BLaER1 treated with 17β-estradiol and CSF1 and Interleukin-3, amounts not matched to agents 10 nM and 100 nM (cell line): Measurements from ENCODE around the gene DMBX1.

ENCODE experiments used
- H3K27ac ChIP-seq, 11 experiments: shearing (Covaris generic); formaldehyde crosslinking; 2 replicates each; pipeline ENCODE4 v1.8.1; 2022
- H3K27me3 ChIP-seq, 11 experiments: shearing (Covaris generic); formaldehyde crosslinking; 2 replicates each; pipeline ENCODE4 v1.8.1; 2022
- H3K36me3 ChIP-seq, 11 experiments: shearing (Covaris generic); formaldehyde crosslinking; 2 replicates each; pipeline ENCODE4 v1.8.1; 2022
- H3K4me1 ChIP-seq, 10 experiments: shearing (Covaris generic); formaldehyde crosslinking; 2 replicates each; pipeline ENCODE4 v1.8.1; 2022
- H3K4me2 ChIP-seq, 11 experiments: shearing (Covaris generic); formaldehyde crosslinking; 2 replicates each; pipeline ENCODE4 v1.8.1; 2022
- H3K4me3 ChIP-seq, 10 experiments: shearing (Covaris generic); formaldehyde crosslinking; 2 replicates each; pipeline ENCODE4 v1.8.1; 2022
- H3K9ac ChIP-seq, 11 experiments: shearing (Covaris generic); formaldehyde crosslinking; 2 replicates each; pipeline ENCODE4 v1.8.1; 2022
- H3K9me3 ChIP-seq, 11 experiments: shearing (Covaris generic); formaldehyde crosslinking; replicated peaks in 1 of 11; 2 replicates each; pipeline ENCODE4 v1.8.1; 2022
- H4K20me1 ChIP-seq, 11 experiments: shearing (Covaris generic); formaldehyde crosslinking; 2 replicates each; pipeline ENCODE4 v1.8.1; 2022
- Cebpa-rat ChIP-seq, 11 experiments: shearing (Covaris generic); IDR thresholded peaks; 2 replicates each; pipeline ENCODE4 v1.8.1; 2022

Gene DMBX1

GRCh38 chr1:46490656-46491442 lies 1.2 kb downstream of the DMBX1 start:
- TF ChIP-seq Cebpa-rat (IDR thresholded peaks at IDR 0.05) = no peak
- Histone ChIP-seq H3K4me2 (0 out of 22 replicates have a peak overlapping the region, but pooled peaks of 2 of the 11 experiments have one; percentile 78 to 86), H3K9ac (no peak overlapping the region), H3K4me3 (no peak overlapping the region), H3K36me3 (no peaks in the 10 kb centered on the region), H3K9me3 (no peaks in the 10 kb centered on the region), H3K4me1 (peaks cover 0 to 13% (median 7%) of the 10 kb centered on the region in 10 experiments; a peak in 8 of 20 replicates), H3K27me3 (peaks cover 94 to 100% (median 100%) of the 10 kb centered on the region in 11 experiments), H4K20me1 (peaks cover 0 to 81% (median 51%) of the 10 kb centered on the region in 11 experiments; a peak in 18 of 22 replicates), H3K27ac (no peak overlapping the region)

GRCh38 chr1:46491443-46492268 lies 2.0 kb downstream of the DMBX1 start:
- Histone ChIP-seq H3K9me3 (no peaks in the 10 kb centered on the region), H3K9ac (no peak overlapping the region), H3K27me3 (peaks cover 86 to 100% (median 97%) of the 10 kb centered on the region in 11 experiments), H3K27ac (no peak overlapping the region), H3K36me3 (no peaks in the 10 kb centered on the region), H3K4me1 (peaks cover 0 to 13% (median 7%) of the 10 kb centered on the region in 10 experiments; a peak in 8 of 20 replicates), H4K20me1 (peaks cover 0 to 76% (median 48%) of the 10 kb centered on the region in 11 experiments; a peak in 18 of 22 replicates), H3K4me2 (no peak overlapping the region), H3K4me3 (no peak overlapping the region)
- TF ChIP-seq Cebpa-rat (IDR thresholded peaks at IDR 0.05) = no peak

GRCh38 chr1:46492269-46492853 lies 2.7 kb downstream of the DMBX1 start:
- TF ChIP-seq Cebpa-rat (IDR thresholded peaks at IDR 0.05) = no peak
- Histone ChIP-seq H3K27me3 (peaks cover 79 to 96% (median 90%) of the 10 kb centered on the region in 11 experiments), H3K9ac (no peak overlapping the region), H4K20me1 (peaks cover 0 to 69% (median 41%) of the 10 kb centered on the region in 11 experiments; a peak in 18 of 22 replicates), H3K27ac (no peak overlapping the region), H3K4me3 (no peak overlapping the region), H3K9me3 (no peaks in the 10 kb centered on the region), H3K4me2 (no peak overlapping the region), H3K36me3 (no peaks in the 10 kb centered on the region), H3K4me1 (peaks cover 0 to 13% (median 7%) of the 10 kb centered on the region in 10 experiments; a peak in 8 of 20 replicates)

- Histone ChIP-seq H3K36me3 (no peaks in the 10 kb centered on the region), H3K9ac (no peak overlapping the region), H3K27me3 (peaks cover 74 to 94% (median 85%) of the 10 kb centered on the region in 11 experiments), H3K27ac (no peak overlapping the region), H3K4me1 (peaks cover 0 to 13% (median 7%) of the 10 kb centered on the region in 10 experiments; a peak in 8 of 20 replicates), H4K20me1 (peaks cover 0 to 66% (median 39%) of the 10 kb centered on the region in 11 experiments; a peak in 18 of 22 replicates), H3K4me3 (no peak overlapping the region), H3K9me3 (no peaks in the 10 kb centered on the region), H3K4me2 (no peak overlapping the region)
- TF ChIP-seq Cebpa-rat (IDR thresholded peaks at IDR 0.05) = no peak
Measured at GRCh38 chr1:46492871-46493270, 3.2 kb downstream of the DMBX1 start.

GRCh38 chr1:46493316-46494032 lies 3.8 kb downstream of the DMBX1 start:
- Histone ChIP-seq H3K27me3 (peaks cover 68 to 88% (median 79%) of the 10 kb centered on the region in 11 experiments), H3K27ac (no peak overlapping the region), H3K36me3 (no peaks in the 10 kb centered on the region), H3K4me2 (no peak overlapping the region), H3K4me1 (peaks cover 0 to 13% (median 7%) of the 10 kb centered on the region in 10 experiments; a peak in 8 of 20 replicates), H3K9ac (no peak overlapping the region), H3K9me3 (no peaks in the 10 kb centered on the region), H4K20me1 (peaks cover 0 to 69% (median 38%) of the 10 kb centered on the region in 11 experiments; a peak in 18 of 22 replicates), H3K4me3 (no peak overlapping the region)
- no peak for TF ChIP-seq Cebpa-rat (IDR thresholded peaks at IDR 0.05)

GRCh38 chr1:46494910-46495309 lies 5.3 kb downstream of the DMBX1 start:
- Histone ChIP-seq H3K9me3 (no peaks in the 10 kb centered on the region), H3K36me3 (no peaks in the 10 kb centered on the region), H4K20me1 (peaks cover 0 to 57% (median 27%) of the 10 kb centered on the region in 11 experiments; a peak in 18 of 22 replicates), H3K4me1 (peaks cover 0 to 11% (median 1%) of the 10 kb centered on the region in 10 experiments; a peak in 6 of 20 replicates), H3K4me3 (no peak overlapping the region), H3K9ac (no peak overlapping the region), H3K4me2 (no peak overlapping the region), H3K27me3 (peaks cover 54 to 73% (median 65%) of the 10 kb centered on the region in 11 experiments), H3K27ac (no peak overlapping the region)
- no peak for TF ChIP-seq Cebpa-rat (IDR thresholded peaks at IDR 0.05)

- no peaks in the 10 kb centered on the region for H3K9me3 ChIP-seq
- TF ChIP-seq Cebpa-rat (IDR thresholded peaks at IDR 0.05) = no peak
- H3K27me3 ChIP-seq = peaks cover 45 to 65% (median 56%) of the 10 kb centered on the region in 11 experiments
Measured at GRCh38 chr1:46495778-46496177, 6.1 kb downstream of the DMBX1 start.

GRCh38 chr1:46496505-46496904 lies 6.9 kb downstream of the DMBX1 start:
- H3K27me3 ChIP-seq = peaks cover 38 to 57% (median 49%) of the 10 kb centered on the region in 11 experiments
- H3K36me3 ChIP-seq = no peaks in the 10 kb centered on the region
- H3K4me2 ChIP-seq = no peak overlapping the region
- H3K4me3 ChIP-seq = no peak overlapping the region
- no peak overlapping the region for H3K9ac ChIP-seq
- peaks cover 0 to 7% (median 2%) of the 10 kb centered on the region in 10 experiments; a peak in 4 of 20 replicates for H3K4me1 ChIP-seq
- no peak overlapping the region for H3K27ac ChIP-seq
- no peak for TF ChIP-seq Cebpa-rat (IDR thresholded peaks at IDR 0.05)
- no peaks in the 10 kb centered on the region for H3K9me3 ChIP-seq
- H4K20me1 ChIP-seq = peaks cover 0 to 41% (median 12%) of the 10 kb centered on the region in 11 experiments; a peak in 16 of 22 replicates

More at GRCh38 chr1:46495778-46496177, 6.1 kb downstream of the DMBX1 start:
- H3K4me3 ChIP-seq = no peak overlapping the region
- H4K20me1 ChIP-seq = peaks cover 0 to 48% (median 19%) of the 10 kb centered on the region in 11 experiments; a peak in 18 of 22 replicates
- no peak overlapping the region for H3K9ac ChIP-seq
- H3K36me3 ChIP-seq = no peaks in the 10 kb centered on the region
- no peak overlapping the region for H3K4me2 ChIP-seq
- peaks cover 0 to 5% (median under 1%) of the 10 kb centered on the region in 10 experiments; a peak in 4 of 20 replicates for H3K4me1 ChIP-seq
- H3K27ac ChIP-seq = no peak overlapping the region
